ENCODE data around the gene ZBED2. TPM values are rescaled to one million over a fixed set of nuclear protein-coding genes. Genes with fewer than 3 reads are reported as not detected.
A peak's percentile ranks its signal among the peaks of the same experiment; 100 is the strongest.

The ZBED2 gene
- total RNA-seq, 1 experiment from 2014 or later: 54.7 TPM

GRCh38 chr3:111589303-111590142 is 5.6 kb downstream of the ZBED2 start:
- no peaks in the 10 kb centered on the region for H3K36me3 ChIP-seq (ENCODE audit: low read depth)
- H3K9me3 ChIP-seq (ENCODE audit: insufficient read depth, low read depth): no peaks in the 10 kb centered on the region; the same call in 1 of the 2 replicates
- 0 out of 2 replicates have a peak overlapping the region, but pooled peaks have one; percentile 10 for H3K27ac ChIP-seq
- no peaks in the 10 kb centered on the region for H4K20me1 ChIP-seq (ENCODE audit: insufficient read depth)
- no peak overlapping the region for H2AFZ ChIP-seq
- H3K9me2 ChIP-seq (ENCODE audit: insufficient read depth): no peaks in the 10 kb centered on the region
- no peak overlapping the region for H3K4me3 ChIP-seq
- intact Hi-C loops (cut with micrococcal nuclease; ENCODE audit: unreplicated experiment): no loop called here
- H3F3A ChIP-seq (ENCODE audit: insufficient read depth, low read depth): peaks cover 20% of the 10 kb centered on the region
- no peak for TF ChIP-seq EZH2 (IDR thresholded peaks at IDR 0.05; ENCODE audit: low read depth)
- no peak for TF ChIP-seq CTCF (conservative IDR thresholded peaks at IDR 0.05)
- no peak for DNase-seq
- POLR2A ChIA-PET (ENCODE audit: unreplicated experiment): interaction anchor here (0.7 kb wide), 2 partner anchors 12 to 26 kb away, joined by 3 to 4 read pairs; no protein-coding TSS in a partner anchor
- H3K4me1 ChIP-seq (replicated peaks; ENCODE audit: insufficient read depth): peaks cover 33% of the 10 kb centered on the region
- CTCF ChIA-PET: interaction anchor here (0.6 to 2.1 kb wide), 3 partner anchors 11 to 1905 kb away, joined by 3 to 10 read pairs (median 6); no protein-coding TSS in a partner anchor
- H3K79me2 ChIP-seq (ENCODE audit: low read depth): no peaks in the 10 kb centered on the region
- no peak overlapping the region for H3K4me2 ChIP-seq
- no TSS peak for BruUV-seq (replicated peaks)
- H3K27me3 ChIP-seq (ENCODE audit: insufficient read depth, low read depth): no peaks in the 10 kb centered on the region

- ChIA-PET CTCF (no interaction called here), POLR2A (ENCODE audit: unreplicated experiment) (interaction anchor here (0.7 kb wide), 1 partner anchor 27 kb away, joined by 4 read pairs; no protein-coding TSS in a partner anchor)
- Histone ChIP-seq H4K20me1 (ENCODE audit: insufficient read depth) (no peaks in the 10 kb centered on the region), H3K36me3 (ENCODE audit: low read depth) (no peaks in the 10 kb centered on the region), H3K79me2 (ENCODE audit: low read depth) (no peaks in the 10 kb centered on the region), H3K4me2 (no peak overlapping the region), H3K9me2 (ENCODE audit: insufficient read depth) (no peaks in the 10 kb centered on the region), H3K9me3 (ENCODE audit: insufficient read depth, low read depth) (no peaks in the 10 kb centered on the region; the same call in 1 of the 2 replicates), H3K4me1 (replicated peaks; ENCODE audit: insufficient read depth) (peaks cover 29% of the 10 kb centered on the region), H3F3A (ENCODE audit: insufficient read depth, low read depth) (peaks cover 10% of the 10 kb centered on the region; the same call in 1 of the 2 replicates), H3K27ac (no peak overlapping the region), H3K4me3 (no peak overlapping the region), H2AFZ (no peak overlapping the region), H3K27me3 (ENCODE audit: insufficient read depth, low read depth) (no peaks in the 10 kb centered on the region)
- DNase-seq: no peak
- BruUV-seq (replicated peaks): no TSS peak
- intact Hi-C loops (cut with micrococcal nuclease; ENCODE audit: unreplicated experiment): no loop called here
- TF ChIP-seq EZH2 (IDR thresholded peaks at IDR 0.05; ENCODE audit: low read depth) (no peak), CTCF (conservative IDR thresholded peaks at IDR 0.05) (no peak)
These were observed 6.6 kb downstream of the ZBED2 start for GRCh38 chr3:111588527-111588926.

- no peak overlapping the region for H3K4me3 ChIP-seq
- no peak overlapping the region for H2AFZ ChIP-seq
- peak overlapping the region; percentile 52 for H3K27ac ChIP-seq
- peak; percentile 36 to 93 for DNase-seq
- no TSS peak for BruUV-seq (replicated peaks)
- no peaks in the 10 kb centered on the region for H3K36me3 ChIP-seq (ENCODE audit: low read depth)
- POLR2A ChIA-PET (ENCODE audit: unreplicated experiment): interaction anchor here (0.7 to 1.2 kb wide), 2 partner anchors 9 to 704 kb away, joined by 3 to 5 read pairs; no protein-coding TSS in a partner anchor
- H3K79me2 ChIP-seq (ENCODE audit: low read depth): no peaks in the 10 kb centered on the region
- TF ChIP-seq CTCF (conservative IDR thresholded peaks at IDR 0.05): no peak
- TF ChIP-seq EZH2 (IDR thresholded peaks at IDR 0.05; ENCODE audit: low read depth): no peak
- H4K20me1 ChIP-seq (ENCODE audit: insufficient read depth): no peaks in the 10 kb centered on the region
- no peaks in the 10 kb centered on the region for H3K27me3 ChIP-seq (ENCODE audit: insufficient read depth, low read depth)
- CTCF ChIA-PET: interaction anchor here (0.6 to 0.9 kb wide), 2 partner anchors 9 to 274 kb away, joined by 4 to 5 read pairs; no protein-coding TSS in a partner anchor
- H3K9me2 ChIP-seq (ENCODE audit: insufficient read depth): no peaks in the 10 kb centered on the region
- peaks cover 38% of the 10 kb centered on the region for H3K4me1 ChIP-seq (replicated peaks; ENCODE audit: insufficient read depth)
- intact Hi-C loops (cut with micrococcal nuclease; ENCODE audit: unreplicated experiment): loop anchor here (1.0 to 2.0 kb wide), 3 partner anchors 9 to 276 kb away; no protein-coding TSS in a partner anchor
- peaks cover 14% of the 10 kb centered on the region; the same call in 1 of the 2 replicates for H3F3A ChIP-seq (ENCODE audit: insufficient read depth, low read depth)
- H3K9me3 ChIP-seq (ENCODE audit: insufficient read depth, low read depth): peaks cover 3% of the 10 kb centered on the region; the same call in 1 of the 2 replicates
- H3K4me2 ChIP-seq: peak overlapping the region; percentile 6; the same call in 1 of the 2 replicates
These were observed 9.9 kb downstream of the ZBED2 start for GRCh38 chr3:111585217-111585616.

Measured in PC-9 (cell line).